Amygdala (tissue), 56 donors: ENCODE measurements around the gene PTGIS.

Source experiments
- DNase-seq, 56 donors: peaks; one replicate each; lab custom pipeline; 2025; lab: John Stamatoyannopoulos, UW

PTGIS gene

DNA sequence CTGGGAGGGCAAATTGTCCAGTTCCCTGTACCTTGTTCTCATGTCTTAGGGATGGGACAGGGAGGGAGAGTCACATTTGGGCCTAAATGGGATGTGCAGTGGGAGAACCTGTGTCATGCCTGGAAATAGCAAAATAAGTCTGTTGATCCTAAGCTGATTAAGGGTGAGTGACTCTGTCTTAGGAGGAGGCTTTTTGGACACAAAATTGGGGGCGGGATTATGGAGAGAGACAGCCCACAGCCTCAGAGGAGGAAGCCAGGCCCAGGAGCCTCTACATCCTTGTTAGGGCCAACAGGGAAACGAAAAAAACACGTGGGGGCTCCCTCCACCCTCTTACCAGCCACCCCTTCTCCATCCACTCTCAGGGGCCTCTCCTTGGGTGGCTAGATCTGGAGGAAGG is 87.7 kb downstream of the PTGIS start:
- DNase-seq, result no peak

DNA sequence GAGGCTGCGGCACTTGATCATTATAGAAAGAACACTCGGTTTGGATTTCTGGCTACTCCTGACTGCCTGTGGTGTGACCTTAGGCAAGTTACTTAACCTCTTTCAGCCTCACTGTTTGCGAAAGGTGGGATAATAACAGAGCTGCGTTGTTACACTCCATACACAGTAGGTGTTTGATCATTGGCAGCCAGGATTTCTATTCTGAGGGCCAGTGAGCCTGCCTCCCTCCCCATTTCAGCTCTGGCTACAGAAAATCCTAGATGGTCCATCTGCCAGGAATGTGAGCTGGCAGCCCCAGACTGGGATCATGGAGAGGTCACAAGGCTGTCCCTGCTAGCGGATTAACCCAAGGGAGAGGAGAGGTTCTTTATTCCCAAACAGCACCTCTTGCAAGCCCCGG is 88.2 kb downstream of the PTGIS start:
- no peak for DNase-seq

DNA sequence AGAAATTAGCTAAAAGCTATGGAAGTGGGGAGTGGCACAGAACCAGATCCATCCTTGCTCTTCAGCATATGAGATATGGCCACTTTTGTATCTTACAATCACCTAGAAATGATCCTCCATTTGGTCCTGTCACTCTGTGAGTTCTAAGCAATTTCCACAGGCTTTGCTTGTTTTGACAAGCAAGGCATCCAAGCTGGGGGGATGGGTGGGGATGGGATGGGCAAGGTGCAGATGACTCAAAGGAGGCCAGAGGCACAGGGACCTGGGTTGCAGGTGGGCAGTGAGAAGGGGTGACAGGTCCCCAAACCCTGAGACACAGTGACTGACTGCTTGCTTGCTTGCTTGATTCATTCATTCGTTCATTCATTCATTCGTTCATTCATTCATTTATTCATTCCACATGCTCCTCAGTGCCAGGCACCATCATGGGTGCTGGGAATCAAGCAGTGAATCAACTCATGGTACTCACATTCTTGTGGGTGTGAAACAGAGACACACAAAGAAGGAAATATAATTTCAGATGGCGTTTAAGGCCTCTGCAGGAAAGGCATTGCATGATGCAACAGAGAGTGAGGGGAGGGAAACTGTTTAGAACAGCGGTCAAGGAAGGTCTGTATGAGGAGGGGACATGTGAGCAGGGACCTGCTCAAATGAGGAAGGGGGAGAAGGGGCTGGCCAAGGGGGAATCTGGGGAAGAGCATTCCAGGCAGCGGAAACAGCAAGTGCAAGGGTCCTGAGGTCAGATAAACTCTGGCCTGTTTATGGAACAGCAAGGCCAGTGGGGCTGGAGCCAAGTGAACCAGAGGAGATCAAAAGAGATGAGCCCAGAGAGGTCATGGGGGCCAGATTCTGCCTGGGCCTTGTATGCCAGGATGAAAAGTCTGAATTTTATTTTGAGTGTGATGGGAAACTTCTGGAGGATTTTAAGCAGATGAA is 88.9 kb downstream of the PTGIS start:
- DNase-seq, result no peak

DNA sequence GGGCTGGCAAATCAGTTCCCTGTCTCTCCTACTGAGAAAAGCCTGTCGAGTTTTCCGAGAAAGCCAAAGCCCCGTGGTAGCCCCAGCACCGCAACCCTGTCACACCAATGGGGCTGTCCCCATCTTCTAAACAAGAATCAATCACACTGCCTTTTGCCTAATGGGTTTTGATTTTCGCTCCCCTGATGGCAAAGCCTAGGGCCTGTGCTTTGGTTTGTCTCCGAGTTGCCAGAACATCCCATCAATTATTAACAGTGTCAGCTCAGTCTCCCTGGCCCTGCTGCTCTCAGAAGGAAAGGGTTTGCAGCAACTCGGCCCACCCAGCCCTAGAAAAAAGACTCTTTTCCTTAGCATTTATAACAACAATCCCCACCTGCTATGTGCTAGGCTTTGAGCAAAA is 89.7 kb downstream of the PTGIS start:
- no peak for DNase-seq

DNA sequence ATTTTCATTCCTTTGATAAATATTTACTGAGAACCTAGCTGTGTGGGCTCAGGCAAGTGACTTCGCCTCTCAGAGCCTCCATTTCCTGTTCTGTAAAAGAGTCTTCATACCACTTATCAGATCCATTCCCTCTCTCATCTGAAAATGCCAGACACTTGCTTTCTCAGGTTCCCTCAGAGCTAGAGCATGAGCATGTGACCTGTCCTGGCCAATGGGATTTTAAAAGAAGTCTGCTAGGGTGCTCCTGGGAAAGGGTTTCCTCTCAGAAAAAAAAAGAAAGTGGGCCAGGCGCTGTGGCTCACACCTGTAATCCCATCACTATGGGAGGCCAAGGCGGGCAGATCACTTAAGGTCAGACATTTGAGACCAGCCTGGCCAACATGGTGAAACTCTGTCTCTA is 90.7 kb downstream of the PTGIS start:
- no peak for DNase-seq

DNA sequence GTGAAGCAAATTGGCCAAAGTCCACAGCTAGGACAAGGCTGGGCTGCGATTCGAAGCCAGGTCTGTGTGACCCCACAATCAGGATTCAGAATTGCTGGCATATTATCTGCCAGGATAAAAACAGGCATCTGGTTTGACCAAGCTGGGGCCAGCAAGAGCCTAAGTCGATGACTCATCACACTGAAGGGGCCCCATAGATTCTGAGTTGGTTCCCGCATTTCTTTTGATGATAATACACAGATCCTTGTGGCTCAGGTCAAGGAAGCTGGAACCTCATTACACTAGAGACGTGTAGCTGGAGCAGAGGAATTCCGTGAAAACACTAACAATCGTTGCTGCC is 92.0 kb downstream of the PTGIS start:
- no peak for DNase-seq

DNA sequence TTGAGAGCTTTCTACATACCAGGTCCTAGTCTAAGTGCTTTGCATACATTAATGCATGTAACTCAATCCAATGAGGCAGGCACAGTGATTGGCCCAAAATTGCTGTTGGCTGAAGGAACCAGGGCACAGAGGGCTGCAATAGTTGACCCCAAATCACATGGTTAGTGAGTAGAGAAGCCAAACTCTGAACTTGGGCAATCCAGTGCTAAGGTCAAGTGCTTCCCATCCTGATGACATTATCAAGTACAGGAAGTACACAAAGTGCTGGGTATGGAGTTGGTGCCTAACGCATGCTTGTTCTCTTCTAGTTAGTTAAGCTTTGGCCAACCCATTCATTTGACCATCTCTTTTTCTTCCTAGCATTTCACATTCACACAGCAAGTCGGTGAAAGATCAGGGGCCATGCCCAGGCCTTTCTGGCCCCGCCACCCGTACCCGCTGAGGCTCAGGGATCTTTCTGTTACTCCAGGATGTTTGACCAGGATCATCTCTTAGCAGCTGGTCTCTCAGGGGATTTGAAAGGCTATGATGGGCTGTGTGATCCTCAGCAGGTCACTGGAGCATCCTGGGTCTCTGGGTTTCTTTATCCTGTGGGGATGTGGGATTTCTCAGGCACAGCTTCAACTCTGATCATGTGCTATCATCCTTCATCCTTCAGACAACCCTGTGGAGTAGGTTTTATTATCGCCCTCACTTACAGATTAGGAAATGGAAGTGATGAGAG is 92.5 kb downstream of the PTGIS start:
- DNase-seq, result no peak

DNA sequence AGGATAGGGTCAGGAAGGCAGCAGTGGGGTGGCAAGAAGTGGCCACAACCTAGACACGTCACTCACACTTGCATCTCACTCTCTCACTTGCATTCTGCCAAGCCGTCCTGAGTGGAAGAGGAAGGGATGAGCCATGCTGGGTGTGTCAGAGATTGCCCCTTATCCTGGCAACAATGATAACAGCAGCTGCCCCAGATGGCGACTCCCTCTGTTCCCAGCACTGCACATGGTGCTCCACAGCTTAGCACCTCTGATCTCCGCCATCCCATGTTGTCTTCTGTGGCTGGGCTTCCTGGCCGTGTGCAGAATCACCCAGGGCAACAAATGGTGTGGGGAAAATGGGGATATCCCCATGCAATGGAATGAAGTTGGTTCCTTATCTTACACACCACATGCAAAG is 96.5 kb downstream of the PTGIS start:
- no peak for DNase-seq

DNA sequence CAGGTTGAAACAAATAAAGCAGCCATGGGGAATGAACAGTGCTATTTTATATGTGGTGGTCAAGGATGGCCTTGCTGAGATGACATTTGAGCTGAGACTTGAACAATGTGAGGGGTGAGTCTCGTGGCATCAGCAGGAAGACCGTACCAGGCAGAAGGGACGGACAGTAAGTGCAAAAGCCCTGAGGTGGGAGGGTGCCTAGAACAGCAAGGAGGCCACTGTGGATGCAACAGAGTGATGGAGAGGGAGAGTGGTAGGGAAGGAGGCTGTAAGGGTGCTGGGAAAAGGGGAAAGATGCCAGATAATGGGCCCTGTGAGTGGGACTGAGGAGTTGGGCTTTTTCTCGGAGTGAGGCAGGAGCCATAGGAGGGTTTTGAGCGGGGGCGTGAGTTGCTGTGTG is 97.0 kb downstream of the PTGIS start:
- no peak for DNase-seq

DNA sequence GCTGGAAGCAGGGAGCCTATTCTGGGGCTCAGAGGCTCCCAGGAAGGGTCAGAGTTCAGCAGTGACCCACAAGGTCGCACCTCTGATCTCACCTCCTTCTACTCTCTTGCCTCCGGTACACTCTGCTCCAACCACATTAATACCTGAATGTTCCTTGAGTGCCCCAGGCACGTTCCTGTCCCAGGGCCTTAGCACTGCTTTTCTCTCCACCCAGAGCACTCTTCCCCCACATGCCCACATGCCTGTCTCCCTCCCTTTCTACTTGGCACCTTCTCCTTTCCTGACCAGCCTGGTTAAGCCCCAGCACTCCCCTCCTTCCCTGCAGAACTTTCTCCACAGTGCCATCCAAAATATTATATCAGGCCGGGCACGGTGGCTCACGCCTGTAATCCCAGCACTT is 98.9 kb downstream of the PTGIS start:
- no peak for DNase-seq

DNA sequence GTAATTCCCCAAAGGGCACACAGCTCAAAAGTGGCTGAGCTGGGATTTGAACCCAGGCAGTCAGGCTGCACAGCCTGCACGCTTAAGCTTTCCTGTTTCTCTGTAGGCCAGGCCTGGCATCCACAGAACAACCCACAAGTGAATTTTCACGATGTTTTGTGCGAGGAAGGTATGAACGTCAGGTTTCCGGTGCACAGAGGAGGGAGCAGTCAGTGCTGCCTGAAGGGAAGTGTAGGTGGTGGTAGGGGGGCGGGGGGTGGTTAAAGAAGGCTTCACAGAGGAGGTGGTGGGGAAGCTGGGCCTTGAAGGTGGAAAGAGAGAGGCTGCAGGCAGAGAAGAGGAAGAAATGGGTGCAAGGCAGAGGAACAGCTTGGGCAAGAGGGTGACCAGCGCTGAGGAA is 99.5 kb downstream of the PTGIS start:
- no peak for DNase-seq

DNA sequence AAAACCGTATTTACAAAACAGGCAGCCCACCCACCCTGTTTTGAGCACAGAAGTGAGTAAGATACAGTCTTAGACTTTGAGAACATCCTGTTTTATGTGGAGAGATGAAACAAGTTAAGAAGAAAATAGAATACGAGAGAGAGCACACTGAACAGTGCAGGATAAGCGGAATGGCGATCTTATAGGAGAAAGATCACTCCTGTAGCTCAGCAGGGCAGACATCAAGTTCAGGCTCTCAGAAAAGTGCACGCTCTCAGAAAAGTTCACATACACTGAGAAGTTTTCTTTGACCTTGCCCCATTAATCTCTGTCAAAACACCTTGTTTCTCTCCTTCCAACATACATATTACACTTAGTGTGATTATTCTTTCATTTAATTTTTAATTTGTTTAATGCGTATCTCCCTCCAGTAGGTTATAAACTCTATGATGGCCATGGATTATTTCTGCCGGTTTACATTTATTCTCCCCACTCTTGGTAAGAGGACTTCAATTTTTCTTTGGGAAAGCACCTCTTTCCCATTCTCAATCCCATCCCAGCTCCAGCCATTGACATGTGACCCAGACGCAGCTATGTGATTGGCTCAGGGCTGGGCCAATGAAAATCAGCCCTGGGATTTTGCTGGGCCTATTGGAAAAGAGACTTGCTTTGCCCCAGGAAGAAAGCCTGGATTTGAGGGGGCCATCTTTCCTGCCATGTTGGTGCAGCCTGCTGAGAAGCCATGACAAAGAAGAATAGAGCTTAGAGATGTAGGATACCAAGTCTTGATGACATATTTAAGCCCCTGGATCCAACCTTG is 101.6 kb downstream of the PTGIS start:
- DNase-seq, result no peak

DNA sequence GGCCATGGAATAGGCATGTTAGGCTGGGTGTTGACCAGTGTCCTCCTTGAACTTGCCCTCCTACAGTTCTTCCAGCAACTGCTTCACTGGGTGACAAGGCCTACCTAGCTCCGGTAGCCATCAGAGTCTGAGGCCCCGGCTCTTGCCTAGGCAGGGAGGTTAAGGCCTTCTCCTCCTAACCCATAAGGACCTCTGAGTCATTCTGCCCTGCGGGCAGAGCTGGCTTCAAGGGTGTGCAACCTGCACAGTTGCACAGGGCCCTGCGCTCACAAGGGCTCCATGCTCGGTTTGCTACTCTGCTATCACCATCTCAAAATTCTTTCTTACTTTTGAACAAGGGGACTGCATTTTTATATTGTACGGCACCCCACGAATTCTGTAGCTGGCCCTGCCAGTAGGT is 103.4 kb downstream of the PTGIS start:
- DNase-seq, result no peak

DNA sequence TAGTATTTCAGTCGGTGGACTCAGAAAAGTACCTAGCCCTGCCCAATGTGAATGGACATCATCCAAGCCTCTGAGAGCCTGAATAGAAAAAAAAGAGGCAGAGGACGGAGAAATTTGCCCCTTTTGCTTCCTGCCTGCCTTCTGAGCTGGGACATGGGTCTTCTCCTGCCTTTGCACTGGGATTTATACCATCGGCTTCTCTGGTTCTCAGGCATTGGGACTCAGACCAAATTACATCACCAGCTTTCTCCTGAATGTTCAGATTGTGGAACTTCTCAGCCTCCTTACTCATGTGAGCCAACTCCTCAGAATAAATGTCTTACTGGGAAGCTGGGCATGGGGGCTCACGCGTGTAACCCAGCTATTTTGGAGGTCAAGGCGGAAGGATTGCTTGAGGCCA is 105.3 kb downstream of the PTGIS start:
- no peak for DNase-seq

DNA sequence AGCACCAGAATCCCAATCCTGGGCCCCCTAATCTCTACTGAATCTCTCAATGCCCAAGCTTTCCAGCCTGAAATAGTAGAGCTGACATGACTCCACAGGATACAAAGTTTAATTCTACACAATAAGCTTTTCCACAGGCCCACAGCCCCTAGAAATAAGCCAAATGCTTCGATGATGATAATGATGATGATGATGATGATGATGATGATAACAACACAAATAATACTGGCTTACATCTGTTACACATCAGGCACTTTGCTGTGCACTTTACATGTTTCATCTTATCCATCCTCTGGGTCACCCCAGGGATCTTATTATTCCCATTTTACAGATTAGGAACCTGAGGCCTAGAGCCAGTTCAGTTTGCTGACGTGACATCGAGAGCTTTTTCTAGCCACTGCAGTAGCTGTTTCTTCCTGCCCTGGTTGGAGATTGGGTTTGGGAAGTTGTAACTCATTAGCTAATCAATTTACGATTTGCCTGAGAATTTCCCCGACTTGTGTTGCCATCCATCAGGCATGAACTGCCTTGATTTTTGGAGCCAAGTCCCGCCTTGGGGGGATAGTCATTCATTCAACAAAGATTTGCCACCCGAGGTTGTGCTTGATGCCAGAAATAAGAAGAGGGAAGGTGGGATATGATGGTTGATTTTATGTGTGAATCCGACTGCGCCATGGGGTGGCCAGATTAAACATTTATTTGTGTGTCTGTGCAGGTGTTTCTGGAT is 105.9 kb downstream of the PTGIS start:
- DNase-seq, result no peak

DNA sequence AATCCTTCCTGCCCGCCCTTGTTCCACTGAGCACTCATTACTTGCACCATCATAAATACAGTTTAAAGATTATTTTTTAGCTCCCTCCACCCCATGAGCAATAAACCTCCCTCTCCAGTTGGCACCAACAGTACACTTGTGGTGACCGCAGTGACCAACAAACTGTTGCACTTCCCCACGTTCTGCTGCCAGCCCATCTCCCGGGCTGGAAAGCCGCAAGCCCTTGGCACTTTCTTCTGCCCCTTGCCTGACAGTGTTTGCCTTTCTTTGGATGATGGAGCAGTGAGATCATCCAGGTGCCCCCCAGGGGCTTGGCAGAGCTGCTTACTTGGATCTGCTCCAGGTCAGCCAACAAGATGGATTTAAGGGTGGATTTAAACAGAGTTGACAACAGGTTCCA is 107.0 kb downstream of the PTGIS start:
- no peak for DNase-seq

DNA sequence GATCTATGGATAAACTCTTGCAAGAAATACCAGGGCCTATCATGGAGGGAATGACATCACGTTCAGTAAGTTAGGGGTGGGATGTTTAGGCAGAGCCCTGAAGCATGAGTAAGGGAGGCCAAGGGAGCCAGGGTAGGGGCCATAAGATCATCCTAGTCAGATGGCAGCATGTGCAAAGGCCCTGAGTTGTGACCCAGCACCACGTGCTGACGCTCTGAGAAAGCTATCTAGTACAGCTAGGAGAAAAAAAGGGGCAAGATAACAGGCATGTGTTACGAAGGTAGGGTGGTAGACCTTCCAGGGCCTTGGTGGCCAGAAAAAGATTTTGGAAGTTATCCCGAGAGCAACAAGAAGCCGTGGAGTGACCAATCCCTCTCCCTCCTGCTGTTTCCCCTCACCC is 107.8 kb downstream of the PTGIS start:
- no peak for DNase-seq

DNA sequence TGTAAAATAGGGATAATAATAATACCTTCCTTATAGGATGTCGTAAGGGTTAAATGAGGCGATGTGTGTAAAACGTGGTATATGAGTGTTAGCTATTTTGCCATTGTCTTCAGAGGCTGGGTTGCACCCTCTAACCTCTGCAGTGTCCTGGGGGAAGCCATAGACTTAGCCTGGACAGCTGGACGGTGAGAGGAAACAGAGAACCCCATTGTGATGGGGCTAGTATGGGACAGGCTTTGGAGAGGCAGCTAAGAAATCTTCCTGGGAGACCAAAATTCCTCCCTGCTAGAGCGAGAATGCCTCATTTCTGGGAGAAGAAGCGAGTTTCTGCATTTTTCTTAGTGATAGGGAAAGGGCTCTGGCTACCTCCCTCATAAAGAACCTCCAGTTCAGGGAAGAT is 108.3 kb downstream of the PTGIS start:
- DNase-seq, result no peak

DNA sequence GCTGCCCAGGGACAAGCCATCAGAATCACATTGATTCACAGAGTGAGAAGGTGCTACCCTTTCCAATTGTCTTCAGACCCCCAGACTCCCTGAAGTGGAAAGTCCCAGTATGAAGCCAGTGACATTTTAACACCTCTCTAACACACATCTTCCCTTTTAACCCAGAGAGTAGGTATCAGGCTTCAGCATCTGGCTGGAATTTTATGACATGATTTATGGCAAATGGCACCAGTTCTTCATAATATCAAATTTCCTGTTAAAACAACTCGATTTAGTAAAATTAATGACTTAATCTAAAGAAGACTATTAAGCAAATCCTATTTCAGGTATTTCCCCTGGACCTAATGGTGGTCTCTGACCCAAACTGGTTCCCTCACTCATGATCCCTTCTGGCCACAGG is 110.5 kb downstream of the PTGIS start:
- DNase-seq, result no peak

DNA sequence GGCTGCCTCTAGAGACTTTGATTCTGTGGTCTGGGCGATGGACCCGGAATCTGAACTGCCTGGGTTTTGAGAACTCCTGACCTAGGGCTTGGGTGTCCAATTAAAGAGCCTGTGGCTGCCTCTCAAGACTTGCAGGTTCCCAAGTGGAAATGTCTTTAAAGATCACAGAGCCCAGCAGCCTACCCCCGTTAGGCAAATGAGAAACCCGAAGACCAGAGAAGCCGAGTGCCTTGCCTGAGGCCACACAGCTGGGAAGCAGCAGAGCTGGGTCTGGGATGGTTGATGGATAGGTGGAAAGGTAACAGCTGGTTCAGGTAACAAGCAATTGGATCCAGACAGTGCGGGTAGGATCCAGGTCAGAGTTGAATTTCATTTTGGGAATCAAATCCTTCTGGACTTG is 111.3 kb downstream of the PTGIS start:
- no peak for DNase-seq

DNA sequence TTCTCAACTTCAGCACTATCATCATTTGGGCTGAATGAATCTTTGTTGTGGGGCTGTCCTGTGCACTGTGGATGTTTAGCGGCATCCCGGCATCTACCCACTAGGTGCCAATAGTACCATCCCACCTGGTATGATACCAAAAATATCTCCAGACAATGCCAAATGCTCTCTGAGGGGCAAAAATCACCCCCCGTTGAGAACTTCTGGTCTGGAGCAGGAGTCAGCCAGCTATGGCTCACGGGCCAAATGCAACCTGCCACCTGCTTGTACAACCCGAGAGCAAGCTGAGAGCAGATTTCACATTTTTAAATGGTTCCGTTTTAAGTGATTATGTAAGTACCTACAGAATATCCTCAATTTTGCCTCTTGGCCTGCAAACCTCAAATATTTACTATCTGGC is 112.2 kb downstream of the PTGIS start:
- no peak for DNase-seq
